SU-DHL-6 (cell line): ENCODE measurements around the gene SLC16A12.

Source experiments
- H2AFZ ChIP-seq: fragments of 200-600 bp; sonication (generic); 2 replicates; pipeline ENCODE4 v1.6.1; 2014; ENCODE audit warnings: low read depth, mild to moderate bottlenecking, moderate library complexity, mixed read lengths, antibody characterized with exemption, low read length; ENCODE audit not compliant: severe bottlenecking
- H3F3A ChIP-seq: fragments of 200-600 bp; shearing (Covaris generic); 2 replicates; pipeline ENCODE4 v1.6.0; 2016; ENCODE audit warnings: antibody characterized with exemption, mild to moderate bottlenecking; ENCODE audit not compliant: insufficient read depth
- H3K27ac ChIP-seq: fragments of 200-600 bp; sonication (generic); 2 replicates; pipeline ENCODE4 v1.5.1; 2016; ENCODE audit warnings: low read depth, mild to moderate bottlenecking, low read length, moderate library complexity, mixed read lengths
- H3K27me3 ChIP-seq: fragments of 200-600 bp; sonication (generic), shearing (Covaris generic); 2 replicates; pipeline ENCODE4 v1.6.0; 2014; ENCODE audit warnings: mild to moderate bottlenecking, low read length
- H3K36me3 ChIP-seq: fragments of 200-600 bp; sonication (generic); 2 replicates; pipeline ENCODE4 v1.6.1; 2014; ENCODE audit warnings: mild to moderate bottlenecking, low read length, mixed read lengths
- H3K4me2 ChIP-seq: fragments of 300-600, 200-600 bp; shearing (Covaris generic), sonication (generic); 2 replicates; pipeline ENCODE4 v1.6.0; 2014; ENCODE audit warnings: low read length, low read depth, mild to moderate bottlenecking; ENCODE audit not compliant: poor library complexity, severe bottlenecking
- H3K4me3 ChIP-seq: fragments of 200-600 bp; sonication (generic); 2 replicates; pipeline ENCODE4 v1.5.1; 2014; ENCODE audit warnings: antibody characterized with exemption, low read length, mild to moderate bottlenecking, mixed read lengths; ENCODE audit not compliant: insufficient read depth, poor library complexity, severe bottlenecking
- H3K79me2 ChIP-seq: fragments of 200-600 bp; sonication (generic); 2 replicates; pipeline ENCODE4 v1.6.1; 2014; ENCODE audit warnings: mild to moderate bottlenecking, low read length, moderate library complexity; ENCODE audit not compliant: insufficient read depth
- H3K9ac ChIP-seq: fragments of 200-600 bp; sonication (generic); 2 replicates; pipeline ENCODE4 v1.7.0; 2014; ENCODE audit warnings: mild to moderate bottlenecking, low read length
- H3K9me2 ChIP-seq: fragments of 200-600 bp; sonication (generic); replicated peaks from 2 replicates; pipeline ENCODE4 v1.6.1; 2014; ENCODE audit warnings: low read length; ENCODE audit not compliant: insufficient read depth
- H3K9me3 ChIP-seq: fragments of 200-600 bp; sonication (generic); 2 replicates; pipeline ENCODE4 v1.6.1; 2014; ENCODE audit warnings: low read length, mixed read lengths; ENCODE audit not compliant: insufficient read depth
- H4K20me1 ChIP-seq: fragments of 200-600 bp; sonication (generic); 2 replicates; pipeline ENCODE4 v1.6.1; 2014; ENCODE audit warnings: low read depth, mild to moderate bottlenecking, antibody characterized with exemption, low read length, moderate library complexity, mixed read lengths
- EZH2phosphoT487 ChIP-seq: fragments of 200-600 bp; sonication (generic), shearing (Covaris generic); conservative IDR thresholded peaks from 2 replicates; pipeline ENCODE4 v1.6.1; 2018; ENCODE audit warnings: mild to moderate bottlenecking, antibody characterized with exemption, low read length, moderate library complexity, mixed read lengths
- TF ChIP-seq, protein P1 (sequence below): fragments of 200-600 bp; sonication (generic); IDR thresholded peaks from one replicate; pipeline ENCODE4 v1.5.1; 2017; ENCODE audit warnings: antibody characterized with exemption, mild to moderate bottlenecking, low read length, moderate library complexity; ENCODE audit not compliant: insufficient read depth, poor library complexity, severe bottlenecking

SLC16A12 gene

DNA sequence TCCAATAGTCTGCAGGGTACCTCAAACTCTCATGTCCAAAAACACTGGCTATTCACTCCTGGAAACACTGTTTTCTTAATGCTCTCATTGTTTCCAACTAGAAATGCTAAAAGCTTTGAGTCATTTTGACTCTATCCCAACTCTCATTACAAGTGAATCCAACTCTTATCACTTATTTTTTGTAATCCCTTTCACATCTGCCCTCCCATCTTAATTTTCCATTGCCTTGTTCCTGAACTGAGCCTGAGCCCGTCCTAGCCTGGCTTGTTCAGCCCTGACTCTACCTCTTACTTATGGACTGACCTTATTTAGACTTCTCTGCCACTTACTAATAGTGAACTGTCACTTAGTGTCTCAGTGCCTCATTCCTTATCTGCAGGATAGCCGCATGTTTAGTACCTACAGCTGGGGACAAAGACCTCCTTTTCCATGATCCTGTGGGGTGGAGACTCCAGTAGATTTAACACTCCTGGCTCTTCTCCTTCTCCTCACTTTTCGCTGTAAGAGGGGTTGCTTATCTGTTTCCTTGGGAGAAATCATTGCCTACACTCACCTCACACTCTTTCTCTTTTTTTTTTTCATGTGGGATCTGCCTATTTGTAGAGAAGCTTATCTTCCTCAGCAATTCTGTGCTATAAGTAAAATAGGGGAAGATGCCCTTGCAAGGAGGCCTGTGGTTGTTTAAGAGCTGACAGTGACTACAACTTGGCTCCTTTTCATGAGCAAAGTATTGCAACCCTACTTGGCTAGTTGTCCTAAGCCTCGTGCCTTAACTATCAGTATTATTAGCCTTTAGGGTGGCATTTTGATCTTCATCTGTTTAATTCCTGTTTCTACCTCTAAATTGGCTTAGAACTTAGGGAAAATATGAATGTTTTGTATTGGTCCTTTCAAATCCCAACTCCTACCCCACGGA is 56.4 kb downstream of the SLC16A12 start:
- H3K9ac ChIP-seq = no peak overlapping the region
- no peaks in the 10 kb centered on the region for H3K9me2 ChIP-seq
- H3K4me3 ChIP-seq = no peak overlapping the region
- no peaks in the 10 kb centered on the region for H3K27me3 ChIP-seq
- H3K27ac ChIP-seq = no peak overlapping the region
- no peaks in the 10 kb centered on the region for H3K79me2 ChIP-seq
- H3F3A ChIP-seq = no peaks in the 10 kb centered on the region
- H3K9me3 ChIP-seq = no peaks in the 10 kb centered on the region
- no peaks in the 10 kb centered on the region for H3K36me3 ChIP-seq
- H2AFZ ChIP-seq = no peak overlapping the region
- H3K4me2 ChIP-seq = no peak overlapping the region
- TF ChIP-seq EZH2phosphoT487 = no peak
- TF ChIP-seq, protein P1, sequence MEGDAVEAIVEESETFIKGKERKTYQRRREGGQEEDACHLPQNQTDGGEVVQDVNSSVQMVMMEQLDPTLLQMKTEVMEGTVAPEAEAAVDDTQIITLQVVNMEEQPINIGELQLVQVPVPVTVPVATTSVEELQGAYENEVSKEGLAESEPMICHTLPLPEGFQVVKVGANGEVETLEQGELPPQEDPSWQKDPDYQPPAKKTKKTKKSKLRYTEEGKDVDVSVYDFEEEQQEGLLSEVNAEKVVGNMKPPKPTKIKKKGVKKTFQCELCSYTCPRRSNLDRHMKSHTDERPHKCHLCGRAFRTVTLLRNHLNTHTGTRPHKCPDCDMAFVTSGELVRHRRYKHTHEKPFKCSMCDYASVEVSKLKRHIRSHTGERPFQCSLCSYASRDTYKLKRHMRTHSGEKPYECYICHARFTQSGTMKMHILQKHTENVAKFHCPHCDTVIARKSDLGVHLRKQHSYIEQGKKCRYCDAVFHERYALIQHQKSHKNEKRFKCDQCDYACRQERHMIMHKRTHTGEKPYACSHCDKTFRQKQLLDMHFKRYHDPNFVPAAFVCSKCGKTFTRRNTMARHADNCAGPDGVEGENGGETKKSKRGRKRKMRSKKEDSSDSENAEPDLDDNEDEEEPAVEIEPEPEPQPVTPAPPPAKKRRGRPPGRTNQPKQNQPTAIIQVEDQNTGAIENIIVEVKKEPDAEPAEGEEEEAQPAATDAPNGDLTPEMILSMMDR = no peak
- H4K20me1 ChIP-seq = no peaks in the 10 kb centered on the region

DNA sequence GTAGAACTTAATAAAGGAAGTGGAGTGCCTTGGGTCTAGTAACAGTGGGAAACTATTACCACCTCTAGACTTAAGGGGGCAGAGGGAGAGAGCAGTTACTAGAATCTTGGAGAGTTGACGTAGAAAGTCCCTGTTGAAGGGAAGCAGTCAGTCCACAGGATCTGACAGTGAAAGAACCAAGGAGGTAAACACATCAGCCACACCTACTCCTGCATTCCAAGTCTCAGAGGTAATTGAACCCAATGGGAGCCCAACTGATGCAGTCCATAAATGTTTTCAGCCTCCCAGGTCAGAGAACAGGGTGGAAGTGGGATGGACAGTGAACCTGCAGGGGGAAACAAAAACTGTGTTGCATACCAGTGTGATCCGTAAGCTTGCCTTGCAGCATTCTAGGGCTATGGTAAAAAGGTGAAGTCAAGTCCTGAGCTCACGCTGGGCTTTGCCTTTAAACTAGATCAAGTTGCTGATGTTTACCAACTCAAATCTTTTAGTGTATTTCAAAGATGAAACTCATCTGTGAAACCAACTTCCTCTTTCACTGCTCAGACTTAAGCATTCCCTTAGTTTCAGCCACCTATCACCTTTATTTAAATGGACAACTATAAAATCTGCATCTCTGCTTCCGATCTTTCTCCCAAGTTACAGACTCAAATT is 57.2 kb downstream of the SLC16A12 start:
- no peaks in the 10 kb centered on the region for H4K20me1 ChIP-seq
- H3K27ac ChIP-seq = no peak overlapping the region
- no peaks in the 10 kb centered on the region for H3K27me3 ChIP-seq
- H3F3A ChIP-seq = no peaks in the 10 kb centered on the region
- no peaks in the 10 kb centered on the region for H3K9me2 ChIP-seq
- no peak overlapping the region for H2AFZ ChIP-seq
- H3K9me3 ChIP-seq = no peaks in the 10 kb centered on the region
- no peak overlapping the region for H3K9ac ChIP-seq
- TF ChIP-seq, protein P1 = no peak
- TF ChIP-seq EZH2phosphoT487 = no peak
- no peaks in the 10 kb centered on the region for H3K36me3 ChIP-seq
- no peaks in the 10 kb centered on the region for H3K79me2 ChIP-seq
- no peak overlapping the region for H3K4me2 ChIP-seq
- no peak overlapping the region for H3K4me3 ChIP-seq

DNA sequence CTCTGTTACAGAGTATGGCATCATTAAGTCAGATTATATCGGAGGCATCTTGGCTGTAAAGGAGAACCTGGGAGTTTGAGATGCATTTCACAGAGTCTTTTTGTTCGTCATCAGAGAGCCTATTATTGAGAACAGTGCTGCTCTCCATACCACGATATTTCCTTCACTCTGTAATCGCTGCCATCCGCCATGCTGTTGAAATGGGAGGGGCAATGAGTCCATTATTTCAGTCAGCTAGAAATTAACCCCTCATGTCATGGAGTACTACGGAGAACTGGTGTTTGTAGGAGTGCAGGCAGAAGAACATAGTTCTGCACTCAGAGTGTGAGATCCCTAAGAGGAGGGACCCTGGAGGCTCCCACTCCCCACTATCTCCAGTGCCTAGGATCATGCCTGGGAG is 59.2 kb downstream of the SLC16A12 start:
- TF ChIP-seq, protein P1 = no peak
- no peak for TF ChIP-seq EZH2phosphoT487
- no peak overlapping the region for H3K4me3 ChIP-seq
- no peaks in the 10 kb centered on the region for H3K79me2 ChIP-seq
- no peaks in the 10 kb centered on the region for H3K9me2 ChIP-seq
- no peaks in the 10 kb centered on the region for H3K36me3 ChIP-seq
- H4K20me1 ChIP-seq = no peaks in the 10 kb centered on the region
- no peaks in the 10 kb centered on the region for H3F3A ChIP-seq
- no peak overlapping the region for H3K27ac ChIP-seq
- H3K9me3 ChIP-seq = no peaks in the 10 kb centered on the region
- H2AFZ ChIP-seq = no peak overlapping the region
- H3K4me2 ChIP-seq = no peak overlapping the region
- no peak overlapping the region for H3K9ac ChIP-seq
- H3K27me3 ChIP-seq = no peaks in the 10 kb centered on the region
